ENCODE data around the gene APCDD1L. TPM values are rescaled to one million over a fixed set of nuclear protein-coding genes. Genes with fewer than 3 reads are reported as not detected.

Gene APCDD1L
- total and polyA plus RNA-seq, 2 of the 8 experiments (the other 6 are each of a cell fraction or from before 2014, with no cell fraction given) = 0.83 to 3.1 TPM

- Histone ChIP-seq H2BK20ac (ENCODE audit: low read length) (no peak overlapping the region), H3K79me1 (ENCODE audit: low read depth, low read length) (peaks cover 12% of the 10 kb centered on the region), H3K4ac (replicated peaks; ENCODE audit: insufficient read length, low read depth, low read length) (no peak overlapping the region), H4K20me1 (replicated peaks in 1 of 2; ENCODE audit: control insufficient read depth in 1 of 2, insufficient read depth in 2 of 2, low read length in 2 of 2) (no peaks in the 10 kb centered on the region), H2AK5ac (ENCODE audit: low read depth, low read length) (no peak overlapping the region), H3K23me2 (ENCODE audit: low read depth, low read length) (no peaks in the 10 kb centered on the region), H3K4me2 (ENCODE audit: insufficient read depth in 1 of 2, low read depth in 2 of 2, low read length in 2 of 2) (no peak overlapping the region; a peak in 1 of 4 replicates), H3K23ac (ENCODE audit: insufficient read length) (no peak overlapping the region), H3K14ac (ENCODE audit: insufficient read length) (no peak overlapping the region), H3K4me1 (replicated peaks in 1 of 4; ENCODE audit: control insufficient read depth in 3 of 4, insufficient read depth in 4 of 4, low read length in 3 of 4) (peaks cover 0 to 14% (median 10%) of the 10 kb centered on the region in 4 experiments; a peak in 5 of 7 replicates), H2BK120ac (replicated peaks; ENCODE audit: low read depth, low read length) (no peak overlapping the region), H2BK15ac (ENCODE audit: low read length) (no peak overlapping the region), H4K5ac (ENCODE audit: insufficient read length, low read depth, low read length) (no peak overlapping the region), H3K79me2 (ENCODE audit: control insufficient read depth in 1 of 2, insufficient read depth in 2 of 2, low read length in 2 of 2) (peaks cover 2 to 52% of the 10 kb centered on the region in 2 experiments; a peak in 3 of 4 replicates), H3K36me3 (ENCODE audit: control insufficient read depth in 2 of 4, insufficient read depth in 4 of 4, low read length in 3 of 4) (peaks cover 0 to 10% (median 3%) of the 10 kb centered on the region in 4 experiments; a peak in 2 of 8 replicates), H2AFZ (ENCODE audit: low read length) (no peak overlapping the region), H2BK12ac (ENCODE audit: low read depth, low read length) (no peak overlapping the region), H4K91ac (replicated peaks; ENCODE audit: insufficient read length, low read length) (no peak overlapping the region), H4K8ac (ENCODE audit: extremely low read depth, insufficient read depth, low read length) (no peak overlapping the region), H3K27me3 (replicated peaks in 1 of 4; ENCODE audit: control insufficient read depth in 3 of 4, extremely low read depth in 1 of 4, insufficient read depth in 3 of 4, low read length in 3 of 4) (no peaks in the 10 kb centered on the region), H3K9ac (replicated peaks in 1 of 4; ENCODE audit: extremely low read depth in 1 of 4, low read depth in 3 of 4, low read length in 3 of 4) (no peak overlapping the region), H3K27ac (ENCODE audit: low read depth, low read length) (no peak overlapping the region), H3K18ac (ENCODE audit: extremely low read depth, low read length) (no peak overlapping the region), H3K4me3 (ENCODE audit: extremely low read depth in 1 of 4, insufficient read depth in 2 of 4, low read depth in 3 of 4, low read length in 4 of 4) (no peak overlapping the region), H3K9me3 (ENCODE audit: insufficient read depth in 2 of 2, low read depth in 1 of 2, low read length in 1 of 2) (peaks cover 9 to 10% of the 10 kb centered on the region in 2 experiments; a peak in 3 of 4 replicates), H2BK5ac (ENCODE audit: low read depth, low read length) (no peak overlapping the region), H3K56ac (replicated peaks; ENCODE audit: insufficient read length, low read depth, low read length) (no peak overlapping the region)
- FAIRE-seq = no peak
- CTCF ChIA-PET (ENCODE audit: partially characterized antibody) = interaction anchor here (0.8 to 2.2 kb wide), 5 partner anchors 10 to 190 kb away, joined by 3 to 12 read pairs (median 4); no protein-coding TSS in a partner anchor
- DNase-seq (ENCODE audit: low read depth in 1 of 2, low spot score in 2 of 2) = no peak
- 62% methylated on average over 6 of the region's 6 CpGs; no CpG with 5 or more reads in 1 of the 2 experiments for WGBS, 2 experiments (ENCODE audit: extremely low coverage in 1 of 2, insufficient coverage in 1 of 2, insufficient read length in 1 of 2, insufficient replicate concordance in 2 of 2, low coverage in 1 of 2, low lambda C conversion rate in 2 of 2, missing lambda C conversion rate in 1 of 2)
- POLR2A ChIA-PET (ENCODE audit: partially characterized antibody) = interaction anchor here (0.5 to 2.4 kb wide), 2 partner anchors 9 to 25 kb away, joined by 3 to 8 read pairs; no protein-coding TSS in a partner anchor
These were observed 90.8 kb downstream of the APCDD1L start for GRCh38 chr20:58424218-58424969.
